ENCODE data around the gene GSS. TPM values are rescaled to one million over a fixed set of nuclear protein-coding genes. Genes with fewer than 3 reads are reported as not detected.

The GSS gene
- total RNA-seq: 54.9 and 66.3 TPM in 2 replicates

DNA sequence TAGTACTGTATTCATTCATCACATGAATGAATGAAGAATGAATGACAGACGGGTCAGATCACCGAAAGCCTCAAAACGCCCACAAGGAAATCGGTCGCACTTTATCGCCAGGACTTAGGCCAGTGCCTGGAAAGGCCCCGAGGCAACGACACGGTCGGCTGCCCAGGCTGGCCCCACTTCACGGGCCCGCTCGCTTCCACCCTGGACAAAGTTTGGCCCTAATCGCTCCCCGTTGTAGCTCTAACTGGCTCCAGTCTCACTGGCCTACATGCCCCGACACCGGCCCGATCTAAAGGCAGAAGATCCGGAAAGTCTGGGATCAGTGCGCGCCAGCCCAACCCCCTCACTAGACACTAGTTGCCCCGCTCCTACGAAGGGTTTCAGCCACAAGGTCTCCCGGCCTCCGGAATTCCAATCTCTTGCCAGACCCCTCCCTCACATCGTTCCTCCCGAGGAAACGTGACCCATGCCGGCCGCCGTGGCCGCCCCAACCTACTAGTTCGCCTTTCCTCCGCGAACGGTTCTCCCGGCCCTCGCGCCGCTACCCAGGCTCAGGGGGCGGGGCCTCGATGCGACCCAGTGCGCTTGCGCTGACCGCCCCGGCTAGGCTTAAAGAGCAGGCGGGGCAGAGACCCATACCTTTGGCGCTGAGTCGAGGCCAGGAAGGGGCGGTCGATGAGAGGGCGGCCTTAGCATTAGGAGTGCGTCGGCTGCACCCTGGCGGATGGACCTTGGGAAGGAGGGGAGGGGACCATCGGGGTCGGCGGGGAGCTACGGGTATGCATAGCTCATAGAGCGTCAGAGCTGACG is at the start of gene GSS, which contains the start of gene MYH7B:
Gene GSS, minus strand, starts transcription at position 576 of the 810 bp plus-strand sequence. CDS start 3,954 bp downstream, outside the sequence.
Gene MYH7B, plus strand, starts transcription at position 638 of the 810 bp plus-strand sequence. CDS start 22,138 bp downstream, outside the sequence.

Other genes starting within 250 kb of the GSS start
- 8.7 and 9.4 TPM in 2 replicates for gene NCOA6, start 130.2 kb downstream of the GSS start, total RNA-seq
- 9.6 and 21.2 TPM in 2 replicates for gene GGT7, start 83.0 kb downstream of the GSS start, total RNA-seq
- 58.2 and 76.9 TPM in 2 replicates for gene ACSS2, start 79.2 kb downstream of the GSS start, total RNA-seq
- gene MYH7B, start 62 bp upstream of the GSS start, total RNA-seq: not detected in 2 replicates
- gene TRPC4AP, start 137.0 kb upstream of the GSS start, total RNA-seq: 81.2 and 83.3 TPM in 2 replicates
- 25.8 and 28.7 TPM in 2 replicates for gene EDEM2, start 191.5 kb upstream of the GSS start, total RNA-seq
- gene PROCR, start 216.3 kb upstream of the GSS start, total RNA-seq: 15.2 and 20.3 TPM in 2 replicates